Measurements from ENCODE around the gene RAD51B. TPM values are rescaled to one million over a fixed set of nuclear protein-coding genes. Genes with fewer than 3 reads are reported as not detected.
"Not testable (repeated sequence)": the region's sequence is repeated elsewhere in the genome, so short reads cannot be mapped to it uniquely, and the experiment has no call there.

Gene RAD51B
- total RNA-seq, 4 donors from 2014 or later, result 6.2 to 39.9 (median 12.9) TPM

DNA sequence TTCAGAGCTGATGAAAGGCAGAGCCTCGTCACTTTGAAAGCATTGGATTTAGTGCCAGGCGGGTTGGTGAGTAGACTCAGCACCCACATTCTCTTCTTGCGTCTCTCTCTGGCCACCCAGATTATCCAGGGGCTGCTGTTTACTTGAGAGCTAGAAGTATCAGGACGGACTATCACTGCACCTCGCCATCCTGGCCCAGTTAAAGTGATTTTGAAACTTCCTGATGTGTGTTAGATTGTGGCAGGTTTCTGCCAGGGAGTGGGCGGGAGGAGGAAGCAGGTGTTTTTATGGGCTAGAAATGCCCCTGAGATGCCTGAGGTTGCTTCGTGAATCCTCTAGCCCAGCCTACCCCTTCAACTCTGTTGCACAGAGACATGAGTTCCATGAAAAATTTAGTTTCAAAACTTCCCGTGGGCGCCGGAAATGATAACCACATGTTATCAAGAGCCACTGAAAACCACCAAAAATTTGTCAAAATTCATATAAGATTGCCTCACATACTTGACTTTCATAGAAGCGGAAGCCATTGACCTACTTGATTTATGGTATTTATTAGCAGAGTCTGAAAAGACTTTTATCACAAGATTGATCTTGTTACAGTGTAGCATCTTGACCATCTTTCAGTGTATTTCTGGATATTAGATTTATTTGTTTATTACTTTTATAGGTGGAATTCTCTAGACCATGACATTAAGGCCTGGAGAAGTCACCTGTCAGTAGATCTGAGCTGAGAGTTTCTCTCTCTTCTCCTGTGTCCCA, 466.0 kb downstream of the RAD51B start:
- WGBS, 2 donors, result 52 to 71% methylated on average over 11 of the region's 11 CpGs
- intact Hi-C loops (cut with DNase I), result no loop called here
- H3K4me3 ChIP-seq, result no peak overlapping the region
- no peaks in the 10 kb centered on the region for H3K9me3 ChIP-seq
- H3K27ac ChIP-seq, result peak overlapping the region; percentile 55 to 80 (median 70)
- DNase-seq, result no peak
- no peaks in the 10 kb centered on the region for H3K36me3 ChIP-seq
- no peaks in the 10 kb centered on the region for H3K27me3 ChIP-seq
- TF ChIP-seq, protein P1, sequence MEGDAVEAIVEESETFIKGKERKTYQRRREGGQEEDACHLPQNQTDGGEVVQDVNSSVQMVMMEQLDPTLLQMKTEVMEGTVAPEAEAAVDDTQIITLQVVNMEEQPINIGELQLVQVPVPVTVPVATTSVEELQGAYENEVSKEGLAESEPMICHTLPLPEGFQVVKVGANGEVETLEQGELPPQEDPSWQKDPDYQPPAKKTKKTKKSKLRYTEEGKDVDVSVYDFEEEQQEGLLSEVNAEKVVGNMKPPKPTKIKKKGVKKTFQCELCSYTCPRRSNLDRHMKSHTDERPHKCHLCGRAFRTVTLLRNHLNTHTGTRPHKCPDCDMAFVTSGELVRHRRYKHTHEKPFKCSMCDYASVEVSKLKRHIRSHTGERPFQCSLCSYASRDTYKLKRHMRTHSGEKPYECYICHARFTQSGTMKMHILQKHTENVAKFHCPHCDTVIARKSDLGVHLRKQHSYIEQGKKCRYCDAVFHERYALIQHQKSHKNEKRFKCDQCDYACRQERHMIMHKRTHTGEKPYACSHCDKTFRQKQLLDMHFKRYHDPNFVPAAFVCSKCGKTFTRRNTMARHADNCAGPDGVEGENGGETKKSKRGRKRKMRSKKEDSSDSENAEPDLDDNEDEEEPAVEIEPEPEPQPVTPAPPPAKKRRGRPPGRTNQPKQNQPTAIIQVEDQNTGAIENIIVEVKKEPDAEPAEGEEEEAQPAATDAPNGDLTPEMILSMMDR (IDR thresholded peaks at IDR 0.05), result no peak
- TF ChIP-seq POLR2A (IDR thresholded peaks at IDR 0.05), result peak in 1 of 4 donors; percentile 8
- peaks cover 22 to 38% (median 28%) of the 10 kb centered on the region in 3 donors for H3K4me1 ChIP-seq

DNA sequence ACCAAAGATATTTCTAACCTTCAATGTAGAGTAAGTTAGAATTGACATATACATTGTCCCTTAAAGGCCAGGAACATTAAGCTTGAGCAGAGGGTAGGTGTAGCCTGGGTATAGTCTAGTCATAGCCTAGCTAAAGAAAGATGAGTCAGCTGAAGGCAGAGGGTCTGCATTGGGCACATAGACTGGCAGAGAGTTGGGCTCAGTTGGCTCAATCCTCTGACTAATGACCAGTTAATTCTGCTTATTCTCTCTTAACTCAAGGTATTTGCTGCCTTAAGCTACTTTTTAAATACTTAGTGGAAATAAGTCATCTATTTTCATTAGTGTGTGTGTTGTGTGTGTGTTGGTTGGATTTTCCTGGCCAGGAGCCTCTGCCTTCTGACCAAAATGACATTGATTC, 467.1 kb downstream of the RAD51B start:
- no peaks in the 10 kb centered on the region for H3K36me3 ChIP-seq
- no peak for DNase-seq
- no peaks in the 10 kb centered on the region for H3K27me3 ChIP-seq
- no peaks in the 10 kb centered on the region for H3K9me3 ChIP-seq
- H3K27ac ChIP-seq, result no peak overlapping the region
- H3K4me1 ChIP-seq, result peaks cover 22 to 38% (median 28%) of the 10 kb centered on the region in 3 donors
- H3K4me3 ChIP-seq, result no peak overlapping the region
- intact Hi-C loops (cut with DNase I), result no loop called here
- no peak for TF ChIP-seq POLR2A (IDR thresholded peaks at IDR 0.05)
- TF ChIP-seq, protein P1 (IDR thresholded peaks at IDR 0.05), result no peak

DNA sequence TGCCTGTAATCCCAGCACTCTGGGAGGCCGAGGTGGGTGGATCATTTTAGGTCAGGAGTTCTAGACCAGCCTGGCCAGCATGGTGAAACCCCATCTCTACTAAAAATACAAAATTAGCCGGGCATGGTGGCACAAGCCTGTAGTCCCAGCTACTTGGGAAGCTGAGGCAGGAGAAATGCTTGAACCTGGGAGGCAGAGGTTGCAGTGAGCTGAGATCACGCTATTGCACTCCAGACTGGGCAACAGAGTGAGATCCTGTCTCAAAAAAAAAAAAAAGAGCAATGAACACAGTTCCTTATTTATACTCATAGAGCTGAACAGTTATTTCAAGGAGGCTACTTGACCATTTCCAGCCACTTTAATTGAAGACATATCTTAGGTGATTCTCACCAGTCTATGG, 469.9 kb downstream of the RAD51B start:
- H3K4me3 ChIP-seq; intact Hi-C loops (cut with DNase I); H3K27ac ChIP-seq; H3K36me3 ChIP-seq; H3K9me3 ChIP-seq; DNase-seq; H3K27me3 ChIP-seq: not testable (repeated sequence)
- peaks cover 11 to 34% (median 12%) of the 10 kb centered on the region in 3 donors for H3K4me1 ChIP-seq
- 80 to 97% methylated on average over 3 of the region's 3 CpGs for WGBS, 2 donors

DNA sequence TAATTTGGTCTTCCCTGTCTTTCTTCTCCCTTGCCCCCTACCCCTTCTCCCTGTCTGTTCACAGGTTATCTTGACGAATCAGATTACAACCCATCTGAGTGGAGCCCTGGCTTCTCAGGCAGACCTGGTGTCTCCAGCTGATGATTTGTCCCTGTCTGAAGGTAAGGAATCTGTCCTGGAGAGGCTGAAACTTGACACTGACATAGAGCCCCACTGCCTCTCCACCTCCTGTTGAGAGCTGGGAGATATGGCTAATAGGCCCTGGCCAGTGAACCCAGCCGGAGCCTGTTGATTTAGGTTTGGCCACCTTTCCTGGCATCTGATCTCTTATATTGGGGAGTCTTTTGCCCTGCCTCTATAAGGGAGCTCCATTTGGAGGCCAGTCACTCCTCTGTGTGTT, 472.2 kb downstream of the RAD51B start:
- Histone ChIP-seq H3K27ac (no peak overlapping the region), H3K4me3 (no peak overlapping the region), H3K4me1 (peaks cover 0 to 32% (median 0%) of the 10 kb centered on the region in 3 donors), H3K36me3 (no peaks in the 10 kb centered on the region), H3K27me3 (no peaks in the 10 kb centered on the region), H3K9me3 (no peaks in the 10 kb centered on the region)
- 88 to 95% methylated on average over 1 to 2 of the region's 2 CpGs for WGBS, 2 donors
- TF ChIP-seq, protein P1 (IDR thresholded peaks at IDR 0.05), result no peak
- no peak for TF ChIP-seq POLR2A (IDR thresholded peaks at IDR 0.05)
- intact Hi-C loops (cut with DNase I), result no loop called here
- no peak for DNase-seq

DNA sequence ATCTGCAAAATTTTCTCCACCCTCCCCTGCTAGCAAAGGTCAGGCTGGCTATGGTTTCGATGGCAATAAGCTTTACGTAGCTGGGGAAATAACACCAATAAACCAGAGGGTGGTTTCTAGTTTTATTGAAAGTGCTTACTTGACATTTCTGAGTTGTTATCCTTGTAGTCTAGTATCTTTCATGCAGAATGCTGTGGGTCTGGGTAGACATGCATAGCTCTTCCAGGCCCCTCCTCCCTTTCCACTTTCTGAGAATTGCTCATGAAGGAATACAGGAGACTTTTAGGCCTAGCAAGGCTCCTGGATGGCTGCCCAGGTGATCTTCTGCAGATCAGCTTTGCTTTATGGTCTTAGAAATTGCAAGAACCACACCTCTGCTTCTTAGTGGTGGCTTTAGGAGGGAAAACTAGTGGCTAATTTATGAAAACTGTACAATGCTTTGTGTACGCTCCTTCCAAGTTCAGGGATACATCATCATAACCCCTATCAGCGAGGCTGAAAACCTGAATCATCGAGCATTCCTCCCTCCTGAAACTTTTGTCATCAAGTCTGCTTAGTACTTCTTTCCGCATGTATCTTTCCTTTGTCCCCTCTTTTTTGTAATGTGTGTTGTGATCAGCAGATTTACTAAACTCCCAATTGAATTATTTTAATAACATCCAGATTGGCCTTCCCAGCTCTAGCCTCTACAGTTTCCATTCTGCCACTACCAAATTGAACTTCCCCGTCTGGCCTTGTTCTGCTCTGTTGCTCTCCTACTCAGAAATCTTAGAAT, 473.0 kb downstream of the RAD51B start:
- WGBS, 2 donors, result 81 to 91% methylated on average over 7 of the region's 7 CpGs
- intact Hi-C loops (cut with DNase I), result no loop called here
- peaks cover 0 to 33% (median 0%) of the 10 kb centered on the region in 3 donors for H3K4me1 ChIP-seq
- no peak for DNase-seq
- no peak for TF ChIP-seq POLR2A (IDR thresholded peaks at IDR 0.05)
- TF ChIP-seq, protein P1 (IDR thresholded peaks at IDR 0.05), result no peak
- no peaks in the 10 kb centered on the region for H3K27me3 ChIP-seq
- H3K4me3 ChIP-seq, result no peak overlapping the region
- H3K9me3 ChIP-seq, result no peaks in the 10 kb centered on the region
- H3K27ac ChIP-seq, result no peak overlapping the region
- no peaks in the 10 kb centered on the region for H3K36me3 ChIP-seq
